Measurements from ENCODE around the gene UBE3C. TPM values are rescaled to one million over a fixed set of nuclear protein-coding genes. Genes with fewer than 3 reads are reported as not detected.
"Not testable (repeated sequence)": the region's sequence is repeated elsewhere in the genome, so short reads cannot be mapped to it uniquely, and the experiment has no call there.

Gene UBE3C
- total RNA-seq, 1 experiment from 2014 or later: 93.2 TPM

DNA sequence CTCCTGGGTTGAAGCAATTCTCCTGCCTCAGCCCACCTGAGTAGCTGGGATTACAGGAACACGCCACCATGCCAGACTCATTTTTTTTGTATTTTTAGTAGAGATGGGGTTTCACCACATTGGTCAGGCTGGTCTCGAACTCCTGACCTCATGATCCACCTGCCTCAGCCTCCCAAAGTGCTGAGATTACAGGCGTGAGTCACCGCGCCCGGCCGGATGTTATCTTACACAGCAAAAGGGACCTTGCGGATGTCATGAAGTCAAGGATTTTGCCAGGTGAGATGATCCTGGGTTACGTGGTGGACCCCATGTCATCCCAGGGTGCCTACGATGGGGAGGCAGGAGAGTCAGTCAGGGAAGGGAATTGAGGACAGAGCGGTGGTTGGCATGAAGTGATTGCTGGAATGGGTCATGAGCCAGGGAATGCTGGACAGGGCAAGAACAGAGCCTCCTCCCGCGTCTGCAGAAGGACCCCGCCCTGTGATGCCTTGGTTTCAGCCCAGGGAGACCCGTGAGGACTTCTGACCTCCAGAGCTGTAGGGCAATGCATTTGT is 8.7 kb upstream of the UBE3C start:
- DNase-seq (ENCODE audit: low read depth): no peak

DNA sequence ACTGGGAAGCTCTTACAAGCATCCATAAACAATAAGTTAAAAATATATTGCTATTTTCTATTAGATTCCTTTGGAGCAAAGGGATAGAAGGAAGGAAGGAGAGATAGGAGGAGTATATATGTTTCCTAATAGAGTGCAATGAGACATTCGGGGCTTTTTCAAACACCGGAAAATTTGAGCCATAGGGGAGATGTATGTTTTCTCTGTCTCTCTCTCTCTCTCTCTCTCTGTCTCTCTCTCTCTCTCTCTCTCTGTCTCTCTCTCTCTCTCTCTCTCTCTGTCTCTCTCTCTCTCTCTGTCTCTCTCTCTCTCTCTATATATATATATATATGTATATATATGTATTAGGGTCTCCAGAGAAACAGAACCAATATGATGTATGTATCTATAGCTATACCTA is 7.9 kb upstream of the UBE3C start:
- DNase-seq (ENCODE audit: low read depth): not testable (repeated sequence)

DNA sequence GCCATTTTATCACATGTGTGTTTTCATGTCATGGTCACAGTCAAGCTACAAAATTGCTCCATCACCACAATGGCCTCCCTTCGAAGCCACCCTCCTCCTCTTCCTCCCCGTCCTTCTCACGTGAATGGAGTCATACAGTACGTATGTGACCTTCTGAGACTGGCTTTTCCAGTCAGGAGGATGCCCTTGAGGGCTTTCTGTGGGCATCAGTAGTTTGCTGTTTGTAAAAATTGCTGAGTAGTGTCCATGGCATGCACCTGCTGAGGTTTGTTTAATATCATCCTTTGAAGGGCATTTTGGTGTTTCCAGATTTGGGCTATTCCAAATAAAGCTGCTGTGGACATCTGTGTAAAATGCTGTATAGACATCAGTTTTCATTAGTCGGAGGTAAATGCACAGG is 5.9 kb upstream of the UBE3C start:
- no peak for DNase-seq (ENCODE audit: low read depth)

- no peak for DNase-seq (ENCODE audit: low read depth)
Measured at GRCh38 chr7:157133304-157133703, 5.4 kb upstream of the UBE3C start.

- DNase-seq (ENCODE audit: low read depth): peak; percentile 78
Measured at GRCh38 chr7:157136372-157136771, 2.4 kb upstream of the UBE3C start.

DNA sequence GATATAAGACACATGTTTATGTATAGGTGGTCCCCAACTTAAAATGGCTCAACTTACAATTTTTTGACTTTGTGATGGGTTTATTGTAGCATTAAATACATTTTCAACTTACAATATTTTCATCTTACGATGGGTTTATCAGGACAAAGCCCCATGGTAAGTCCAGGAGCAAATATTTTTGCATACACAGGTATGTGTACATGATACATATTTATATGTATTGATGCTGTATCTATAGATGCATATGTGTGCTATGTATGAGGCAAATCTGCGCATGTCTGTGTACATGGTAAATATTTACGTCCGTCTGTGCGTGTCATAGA is 664 bp upstream of the UBE3C start:
- no peak for DNase-seq (ENCODE audit: low read depth)

DNA sequence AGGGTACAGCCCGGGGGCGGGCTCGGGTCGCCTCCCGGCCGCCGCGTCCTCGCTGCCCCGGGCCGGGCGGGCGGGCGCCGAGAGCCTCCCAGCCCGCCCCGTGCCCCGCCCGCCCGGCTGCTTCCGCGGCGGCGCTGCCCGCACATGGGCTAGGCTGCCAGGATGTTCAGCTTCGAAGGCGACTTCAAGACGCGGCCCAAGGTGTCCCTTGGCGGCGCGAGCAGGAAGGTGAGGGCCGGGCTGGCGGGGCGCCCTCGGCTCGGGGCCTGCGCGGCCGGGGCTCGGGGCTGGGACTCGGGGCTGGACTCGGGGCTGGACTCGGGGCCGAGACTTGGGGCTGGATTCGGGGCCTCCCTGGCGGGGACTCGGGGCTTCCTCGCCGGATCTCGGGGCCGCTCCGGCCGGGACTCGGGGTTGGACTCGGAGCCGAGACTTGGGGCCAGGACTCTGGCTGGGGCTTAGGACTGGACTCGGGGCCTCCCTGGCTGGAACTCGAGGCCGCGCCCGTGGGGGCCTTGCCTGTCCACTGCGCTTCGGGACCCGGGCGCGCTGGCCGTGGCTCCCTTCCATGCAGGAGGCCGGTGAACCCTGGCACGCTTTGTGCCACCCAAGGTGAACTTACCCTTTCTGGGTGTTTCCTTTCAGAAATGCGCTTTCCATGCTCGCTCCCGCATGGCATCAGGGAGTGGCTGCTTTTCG is 534 bp downstream of the UBE3C start:
- DNase-seq (ENCODE audit: low read depth): no peak

DNA sequence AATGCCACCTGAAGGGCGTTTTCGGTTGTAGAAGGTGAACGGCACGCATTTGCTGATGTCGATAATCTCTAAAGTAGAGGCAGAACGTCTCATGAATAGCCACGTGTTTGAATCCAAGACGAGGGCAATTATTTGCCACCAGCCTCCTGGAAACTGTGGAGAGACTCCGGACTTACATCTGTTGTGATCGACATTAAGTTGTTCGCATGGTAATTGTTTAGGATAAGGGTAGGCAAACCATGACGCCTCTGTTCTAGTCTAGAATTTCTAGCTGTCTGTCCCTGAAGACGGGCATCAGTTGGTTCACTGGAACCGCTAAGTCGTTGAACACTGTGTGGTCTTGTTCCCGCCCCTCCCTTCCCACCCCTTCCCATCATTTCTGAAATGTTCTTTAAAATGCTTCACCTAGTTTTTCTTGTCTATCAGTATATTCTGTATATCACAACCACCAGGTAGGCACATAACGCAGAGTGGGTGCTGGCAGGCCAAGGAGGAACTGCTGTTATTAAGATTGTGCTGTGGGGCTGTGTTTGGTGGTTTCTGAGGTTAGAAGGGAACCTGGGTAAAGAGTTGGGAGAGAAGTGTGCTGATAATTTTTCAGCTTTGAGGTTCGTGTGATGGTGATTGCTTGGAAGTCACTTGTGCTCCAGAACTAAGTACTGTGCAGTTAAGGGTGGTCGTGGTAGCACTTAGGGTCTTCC is 1.2 kb downstream of the UBE3C start:
- no peak for DNase-seq (ENCODE audit: low read depth)

DNA sequence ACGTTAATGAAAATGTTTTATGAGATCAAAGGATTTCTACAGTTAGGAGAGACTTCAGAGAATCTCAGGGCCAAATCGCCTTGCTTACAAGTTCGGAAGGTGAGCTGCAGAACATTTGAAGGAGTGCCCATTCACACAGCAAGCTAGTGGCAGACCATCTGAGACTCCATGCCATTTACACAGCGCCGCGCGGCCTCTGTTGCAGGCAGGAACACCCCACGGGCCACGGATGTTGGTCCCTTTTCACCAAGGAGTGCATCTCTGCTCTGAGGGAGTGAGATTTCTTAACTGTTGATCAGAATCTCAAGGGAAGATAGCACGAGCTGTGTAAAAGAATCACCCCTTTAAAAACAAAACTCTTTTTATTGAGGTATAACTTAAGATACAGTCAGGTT is 1.8 kb downstream of the UBE3C start:
- no peak for DNase-seq (ENCODE audit: low read depth)

GRCh38 chr7:157141525-157142060 is 2.9 kb downstream of the UBE3C start:
- no peak for DNase-seq (ENCODE audit: low read depth)

DNA sequence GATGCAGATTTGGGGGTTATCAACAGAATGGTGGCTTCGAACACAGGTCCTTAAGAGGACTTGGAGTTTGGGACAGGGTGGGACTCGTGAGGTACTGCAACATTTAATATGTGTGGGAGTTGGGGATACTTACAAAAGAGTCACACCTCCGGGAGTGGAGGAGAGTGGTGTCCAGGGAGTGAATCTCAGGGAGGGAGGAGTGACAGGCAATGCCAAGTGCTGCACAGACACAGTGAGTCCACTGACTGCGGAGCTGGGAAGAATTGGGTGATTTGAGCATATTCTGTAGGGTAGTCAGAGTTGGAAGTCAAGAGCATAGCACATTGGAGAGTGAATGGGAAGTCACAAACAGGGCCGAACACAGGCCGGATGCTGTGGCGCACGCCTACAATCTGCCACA is 5.1 kb downstream of the UBE3C start:
- DNase-seq (ENCODE audit: low read depth): no peak

DNA sequence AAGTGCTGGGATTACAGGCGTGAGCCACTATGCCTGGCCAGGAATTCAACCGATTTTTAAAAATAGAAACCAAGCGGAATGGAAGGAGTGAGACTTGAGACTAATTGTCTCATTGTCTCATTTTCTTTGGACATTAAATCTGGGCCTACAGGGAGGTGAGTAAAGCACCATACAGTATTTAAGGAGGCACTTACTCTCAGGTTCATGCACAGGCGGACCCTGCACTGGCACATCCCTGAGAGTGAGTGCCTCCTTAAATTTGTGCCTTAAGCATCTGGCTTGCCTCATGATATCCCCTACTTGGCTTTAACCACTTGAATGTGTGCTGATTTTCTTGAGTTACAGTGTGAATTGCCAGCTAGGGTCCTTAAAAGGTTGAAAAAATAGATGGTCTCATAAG is 10.6 kb downstream of the UBE3C start:
- DNase-seq (ENCODE audit: low read depth): no peak

- DNase-seq (ENCODE audit: low read depth): no peak
Measured at GRCh38 chr7:157150882-157151281, 12.2 kb downstream of the UBE3C start.

GRCh38 chr7:157151626-157152339 is 13.1 kb downstream of the UBE3C start:
- DNase-seq (ENCODE audit: low read depth): no peak

GRCh38 chr7:157152391-157152937 is 13.7 kb downstream of the UBE3C start:
- no peak for DNase-seq (ENCODE audit: low read depth)

DNA sequence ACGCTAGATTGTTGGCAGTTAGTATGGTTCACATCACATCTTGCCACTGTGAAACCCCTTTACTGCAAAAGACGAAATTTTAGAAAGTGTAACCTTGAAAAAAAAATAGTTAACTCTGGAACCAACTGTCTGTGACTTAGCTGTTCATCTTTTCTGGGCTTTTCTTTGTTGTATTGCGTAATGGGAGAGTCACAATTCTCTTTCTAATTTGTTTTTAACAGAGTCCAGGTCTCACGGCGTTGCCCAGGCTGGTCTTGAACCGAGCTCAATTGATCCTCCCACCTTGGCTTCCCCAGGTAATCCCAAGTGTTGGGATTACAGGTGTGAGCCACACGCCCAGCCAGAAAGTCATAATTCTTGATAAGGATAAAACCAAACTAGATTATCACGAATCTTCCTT is 14.5 kb downstream of the UBE3C start:
- no peak for DNase-seq (ENCODE audit: low read depth)

DNA sequence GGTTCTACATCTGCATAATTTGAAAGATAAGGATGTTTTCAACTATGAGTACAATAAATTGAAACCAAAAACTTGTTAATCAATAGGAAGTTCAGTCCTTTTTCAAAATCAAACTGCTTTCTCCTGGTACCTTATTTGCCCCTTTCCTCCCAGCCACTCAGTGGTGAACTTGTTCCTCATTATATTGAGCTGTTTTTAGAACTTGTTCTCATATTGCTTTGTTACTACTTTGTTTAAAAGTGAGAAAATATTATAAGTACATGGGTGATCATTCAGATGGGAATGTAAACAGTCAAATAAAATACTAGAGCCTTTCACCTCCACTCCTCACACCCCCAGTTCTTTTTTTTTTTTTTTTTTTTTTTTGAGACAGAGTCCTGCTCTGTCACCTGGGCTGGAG is 17.2 kb downstream of the UBE3C start:
- DNase-seq (ENCODE audit: low read depth): no peak

DNA sequence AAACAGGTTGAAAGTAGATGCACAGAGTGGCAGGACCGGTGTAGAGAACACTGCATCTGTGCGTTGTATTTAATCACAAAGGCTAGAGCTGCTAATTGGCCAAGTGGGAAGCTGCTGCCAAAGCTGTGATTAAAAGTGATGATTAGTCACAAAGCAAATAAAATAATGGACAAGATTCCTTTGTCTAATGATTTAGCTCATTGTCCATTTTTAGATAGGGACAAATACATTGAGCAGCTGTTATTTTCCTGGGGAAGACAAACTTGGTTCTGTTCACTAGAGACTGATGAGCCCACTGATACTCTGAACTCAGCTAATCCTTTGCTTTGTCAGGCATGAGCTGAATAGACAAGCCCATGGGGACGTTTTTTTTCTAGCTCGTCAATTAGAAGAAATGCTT is 19.7 kb downstream of the UBE3C start:
- DNase-seq (ENCODE audit: low read depth): no peak

GRCh38 chr7:157159537-157159936 is 20.8 kb downstream of the UBE3C start:
- DNase-seq (ENCODE audit: low read depth): not testable (repeated sequence)

GRCh38 chr7:157160433-157160832 is 21.7 kb downstream of the UBE3C start:
- no peak for DNase-seq (ENCODE audit: low read depth)

GRCh38 chr7:157165987-157166386 is 27.3 kb downstream of the UBE3C start:
- no peak for DNase-seq (ENCODE audit: low read depth)

DNA sequence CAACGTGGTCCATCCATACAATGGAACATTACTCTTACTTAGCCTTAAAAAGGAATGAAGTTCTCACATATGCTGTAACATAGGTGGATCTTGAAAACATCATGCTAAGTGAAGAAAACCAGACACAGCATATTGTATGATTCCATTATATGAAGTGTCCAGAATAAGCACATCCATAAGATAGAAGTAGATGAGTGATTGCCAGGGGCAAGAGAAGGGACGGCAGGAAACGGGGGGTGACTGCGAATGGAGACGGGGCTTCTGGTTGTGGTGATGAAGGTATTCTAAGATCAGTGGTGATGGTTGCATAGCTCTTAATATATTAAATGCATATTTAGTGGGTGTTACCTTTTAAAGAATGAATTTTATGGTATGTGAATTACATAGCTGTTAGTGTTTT is 29.8 kb downstream of the UBE3C start:
- DNase-seq (ENCODE audit: low read depth): no peak
